DOHH2 (cell line): ENCODE data around the gene RTRAF.

Source experiments
- H3F3A ChIP-seq: fragments of 200-600 bp; sonication (generic), shearing (Covaris generic); 2 replicates; pipeline ENCODE4 v1.6.0; 2016; ENCODE audit warnings: antibody characterized with exemption, mild to moderate bottlenecking; ENCODE audit not compliant: control insufficient read depth, insufficient read depth
- H3K27ac ChIP-seq: fragments of 200-600 bp; sonication (generic); 2 replicates; pipeline ENCODE4 v1.5.1; 2014; ENCODE audit warnings: low read depth, mild to moderate bottlenecking, low read length, moderate library complexity
- H3K27me3 ChIP-seq: fragments of 200-600 bp; sonication (generic); 2 replicates; pipeline ENCODE4 v1.6.1; 2014; ENCODE audit warnings: mild to moderate bottlenecking, low read length, mixed read lengths; ENCODE audit not compliant: control insufficient read depth
- H3K36me3 ChIP-seq: fragments of 200-600 bp; sonication (generic); 2 replicates; pipeline ENCODE4 v1.6.1; 2014; ENCODE audit warnings: mild to moderate bottlenecking, low read length, moderate library complexity, mixed read lengths; ENCODE audit not compliant: control insufficient read depth
- H3K4me1 ChIP-seq: fragments of 200-600 bp; sonication (generic); 2 replicates; pipeline ENCODE4 v1.6.1; 2014; ENCODE audit warnings: mild to moderate bottlenecking, low read length, mixed read lengths; ENCODE audit not compliant: control insufficient read depth
- H3K4me2 ChIP-seq: fragments of 200-600 bp; sonication (generic); 2 replicates; pipeline ENCODE4 v1.6.0; 2014; ENCODE audit warnings: mild to moderate bottlenecking, low read length, moderate library complexity
- H3K4me3 ChIP-seq: fragments of 200-600 bp; sonication (generic); 2 replicates; pipeline ENCODE4 v1.5.1; 2014; ENCODE audit warnings: mild to moderate bottlenecking, low read length, mixed read lengths
- H3K79me2 ChIP-seq: fragments of 200-600 bp; sonication (generic); 2 replicates; pipeline ENCODE4 v1.6.1; 2014; ENCODE audit warnings: mild to moderate bottlenecking, low read length, mixed read lengths; ENCODE audit not compliant: control insufficient read depth
- H3K9me2 ChIP-seq: fragments of 200-600 bp; sonication (generic); replicated peaks from 2 replicates; pipeline ENCODE4 v1.6.1; 2014; ENCODE audit warnings: mild to moderate bottlenecking, low read length, mixed read lengths; ENCODE audit not compliant: control insufficient read depth
- H3K9me3 ChIP-seq: fragments of 200-600 bp; sonication (generic); 2 replicates; pipeline ENCODE4 v1.6.1; 2014; ENCODE audit warnings: antibody characterized with exemption, low read length, mixed read lengths; ENCODE audit not compliant: control insufficient read depth, insufficient read depth
- H4K20me1 ChIP-seq: fragments of 200-600 bp; sonication (generic); 2 replicates; pipeline ENCODE4 v1.6.0; 2014; ENCODE audit warnings: low read depth, mild to moderate bottlenecking, antibody characterized with exemption, low read length, moderate library complexity; ENCODE audit not compliant: control insufficient read depth, insufficient read depth
- EZH2phosphoT487 ChIP-seq: fragments of 200-600 bp; sonication (generic); IDR thresholded peaks from 2 replicates; pipeline ENCODE4 v1.6.1; 2017; ENCODE audit warnings: borderline replicate concordance, mild to moderate bottlenecking, antibody characterized with exemption, low read length, moderate library complexity, mixed read lengths
- TF ChIP-seq, protein P1 (sequence below): fragments of 200-600 bp; sonication (generic); IDR thresholded peaks from one replicate; pipeline ENCODE4 v1.5.1; 2014; ENCODE audit warnings: antibody characterized with exemption, mild to moderate bottlenecking, low read depth, low read length; ENCODE audit not compliant: poor library complexity, severe bottlenecking

RTRAF gene

DNA sequence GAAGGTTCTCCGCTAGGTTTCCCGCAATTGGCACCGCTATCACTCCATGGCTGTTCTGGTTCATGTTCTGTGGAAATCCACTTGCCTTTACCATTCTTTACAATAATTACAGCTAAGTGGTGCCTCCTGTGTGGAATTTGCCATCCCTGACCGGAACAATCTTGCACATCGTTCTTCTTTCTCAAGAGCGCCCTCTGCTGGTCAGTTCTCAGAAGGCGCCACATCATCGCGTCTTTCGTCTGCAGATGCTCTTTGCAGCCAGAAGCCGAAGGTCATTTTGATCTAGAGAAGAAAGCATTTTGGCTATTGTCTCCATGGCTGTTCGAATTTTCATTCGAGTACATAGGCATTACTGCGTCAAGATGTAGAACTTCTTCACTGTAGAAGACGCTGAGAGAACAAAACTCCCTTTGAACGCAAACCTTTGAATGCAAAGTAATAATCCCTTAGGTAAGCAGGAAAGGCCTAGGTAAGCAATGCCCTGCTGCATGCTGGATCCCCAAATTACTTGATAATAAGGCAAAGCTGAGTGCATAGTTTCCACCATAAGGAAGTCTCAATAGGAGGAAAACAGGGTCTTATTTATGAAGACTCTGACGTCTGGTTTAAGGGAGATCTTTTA lies 10.1 kb upstream of the RTRAF start:
- Histone ChIP-seq H3K79me2 (no peaks in the 10 kb centered on the region), H3F3A (no peaks in the 10 kb centered on the region), H3K9me2 (no peaks in the 10 kb centered on the region), H3K9me3 (no peaks in the 10 kb centered on the region), H3K27ac (no peak overlapping the region), H3K4me1 (no peaks in the 10 kb centered on the region), H3K4me3 (no peak overlapping the region), H4K20me1 (no peaks in the 10 kb centered on the region), H3K36me3 (no peaks in the 10 kb centered on the region), H3K4me2 (no peak overlapping the region), H3K27me3 (0 out of 2 replicates have a peak, but pooled peaks cover 2% of the 10 kb centered on the region)
- TF ChIP-seq, protein P1, sequence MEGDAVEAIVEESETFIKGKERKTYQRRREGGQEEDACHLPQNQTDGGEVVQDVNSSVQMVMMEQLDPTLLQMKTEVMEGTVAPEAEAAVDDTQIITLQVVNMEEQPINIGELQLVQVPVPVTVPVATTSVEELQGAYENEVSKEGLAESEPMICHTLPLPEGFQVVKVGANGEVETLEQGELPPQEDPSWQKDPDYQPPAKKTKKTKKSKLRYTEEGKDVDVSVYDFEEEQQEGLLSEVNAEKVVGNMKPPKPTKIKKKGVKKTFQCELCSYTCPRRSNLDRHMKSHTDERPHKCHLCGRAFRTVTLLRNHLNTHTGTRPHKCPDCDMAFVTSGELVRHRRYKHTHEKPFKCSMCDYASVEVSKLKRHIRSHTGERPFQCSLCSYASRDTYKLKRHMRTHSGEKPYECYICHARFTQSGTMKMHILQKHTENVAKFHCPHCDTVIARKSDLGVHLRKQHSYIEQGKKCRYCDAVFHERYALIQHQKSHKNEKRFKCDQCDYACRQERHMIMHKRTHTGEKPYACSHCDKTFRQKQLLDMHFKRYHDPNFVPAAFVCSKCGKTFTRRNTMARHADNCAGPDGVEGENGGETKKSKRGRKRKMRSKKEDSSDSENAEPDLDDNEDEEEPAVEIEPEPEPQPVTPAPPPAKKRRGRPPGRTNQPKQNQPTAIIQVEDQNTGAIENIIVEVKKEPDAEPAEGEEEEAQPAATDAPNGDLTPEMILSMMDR, result peak; percentile 93
- TF ChIP-seq EZH2phosphoT487, result no peak

DNA sequence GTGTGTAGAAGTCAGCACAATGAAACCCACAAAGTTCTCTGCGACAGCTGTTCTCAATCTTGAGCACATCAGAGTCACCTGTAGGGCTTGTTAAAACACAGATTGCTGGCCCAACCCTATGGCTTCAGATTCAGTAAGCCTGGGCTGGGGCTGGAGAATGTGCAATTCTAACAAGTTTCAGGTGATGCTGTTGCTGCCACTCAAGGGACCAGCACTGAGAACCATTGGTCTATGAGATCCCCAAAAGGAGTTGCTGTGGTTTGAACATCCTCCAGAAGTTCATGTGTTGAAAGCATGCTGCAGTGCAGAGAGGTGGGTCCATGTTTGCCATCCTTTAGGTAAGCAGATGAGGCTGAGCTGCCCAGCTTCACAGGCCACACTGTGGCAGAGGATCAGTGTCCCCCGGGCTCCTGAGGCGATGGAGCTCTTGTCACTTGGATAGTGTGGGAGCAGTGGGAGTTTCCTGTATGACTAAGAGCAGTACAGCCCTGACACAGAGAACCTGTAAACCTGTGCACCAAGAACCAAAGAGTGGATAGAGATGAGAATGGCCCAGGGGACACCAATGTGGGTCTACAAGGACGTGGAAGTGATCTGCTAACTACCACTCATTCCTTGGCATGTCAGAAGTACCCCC lies 8.0 kb upstream of the RTRAF start:
- TF ChIP-seq EZH2phosphoT487, result no peak
- TF ChIP-seq, protein P1, result no peak

DNA sequence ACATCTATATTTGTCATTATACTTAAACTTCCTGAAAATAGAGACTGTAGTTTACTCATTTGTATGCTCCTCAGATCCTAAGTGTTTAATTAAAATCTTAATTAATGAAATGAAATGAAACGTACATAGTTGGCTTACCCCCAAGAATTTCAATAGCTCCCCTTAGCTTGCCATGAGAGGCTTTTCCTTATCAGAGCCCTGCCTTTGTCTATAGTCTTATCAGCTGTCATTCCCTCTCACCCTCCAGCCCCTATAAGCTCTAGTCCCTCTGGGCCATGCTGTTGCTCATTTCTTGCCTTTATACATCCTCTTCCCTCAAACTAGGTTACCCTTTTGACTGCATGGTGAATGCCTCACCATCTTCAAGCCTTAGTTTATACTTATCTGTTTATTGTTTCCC lies 1.1 kb upstream of the RTRAF start:
- Histone ChIP-seq H3K79me2 (peaks cover 39% of the 10 kb centered on the region), H3K27me3 (no peaks in the 10 kb centered on the region), H3F3A (no peaks in the 10 kb centered on the region), H3K4me1 (peaks cover 29% of the 10 kb centered on the region), H3K4me2 (peak overlapping the region; percentile 93), H3K9me2 (no peaks in the 10 kb centered on the region), H3K4me3 (peak overlapping the region; percentile 83), H3K36me3 (peaks cover 27% of the 10 kb centered on the region), H3K9me3 (no peaks in the 10 kb centered on the region), H3K27ac (no peak overlapping the region), H4K20me1 (no peaks in the 10 kb centered on the region)
- no peak for TF ChIP-seq EZH2phosphoT487
- TF ChIP-seq, protein P1, result no peak

More for the DNA sequence above, 8.0 kb upstream of the RTRAF start:
- Histone ChIP-seq H3K9me3 (no peaks in the 10 kb centered on the region), H3F3A (no peaks in the 10 kb centered on the region), H3K79me2 (no peaks in the 10 kb centered on the region), H3K36me3 (no peaks in the 10 kb centered on the region), H3K27me3 (0 out of 2 replicates have a peak, but pooled peaks cover 2% of the 10 kb centered on the region), H3K4me3 (no peak overlapping the region), H3K27ac (no peak overlapping the region), H4K20me1 (no peaks in the 10 kb centered on the region), H3K9me2 (no peaks in the 10 kb centered on the region), H3K4me1 (no peaks in the 10 kb centered on the region), H3K4me2 (no peak overlapping the region)
